HEK293T (cell line): Measurements from ENCODE around the gene MT1E.

Experiments
- ARNT ChIP-seq: fragments of 450-650 bp; IDR thresholded peaks from 2 replicates; pipeline ENCODE4 v1.6.1; 2017; ENCODE audit warnings: mild to moderate bottlenecking
- CTBP1 ChIP-seq: fragments of 450-650 bp; IDR thresholded peaks from 2 replicates; pipeline ENCODE4 v1.6.1; 2016; ENCODE audit warnings: borderline replicate concordance

DNA sequence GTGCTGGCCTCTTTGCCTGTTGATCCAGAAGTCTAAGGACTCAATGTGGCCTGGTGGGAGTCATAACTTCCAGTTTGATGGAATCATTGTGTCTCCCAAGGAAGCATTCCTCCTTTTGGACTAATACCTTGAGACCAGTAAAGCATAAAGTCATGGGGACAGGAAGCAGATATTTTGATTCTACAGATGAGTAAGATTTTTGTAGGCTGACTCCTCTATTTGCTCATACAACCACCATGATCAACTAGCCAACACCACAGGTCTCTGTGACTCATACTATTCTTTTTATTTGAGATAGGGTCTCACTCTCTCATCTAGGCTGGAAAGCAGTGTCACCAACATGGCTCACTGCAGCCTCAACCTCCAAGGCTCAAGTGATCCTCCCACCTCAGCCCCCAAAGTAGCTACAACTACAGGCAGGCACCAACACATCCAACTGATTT lies 11.0 kb upstream of the MT1E start:
- TF ChIP-seq ARNT (no peak), CTBP1 (no peak)
